Measurements from ENCODE around the gene ZNF385C.

DNA sequence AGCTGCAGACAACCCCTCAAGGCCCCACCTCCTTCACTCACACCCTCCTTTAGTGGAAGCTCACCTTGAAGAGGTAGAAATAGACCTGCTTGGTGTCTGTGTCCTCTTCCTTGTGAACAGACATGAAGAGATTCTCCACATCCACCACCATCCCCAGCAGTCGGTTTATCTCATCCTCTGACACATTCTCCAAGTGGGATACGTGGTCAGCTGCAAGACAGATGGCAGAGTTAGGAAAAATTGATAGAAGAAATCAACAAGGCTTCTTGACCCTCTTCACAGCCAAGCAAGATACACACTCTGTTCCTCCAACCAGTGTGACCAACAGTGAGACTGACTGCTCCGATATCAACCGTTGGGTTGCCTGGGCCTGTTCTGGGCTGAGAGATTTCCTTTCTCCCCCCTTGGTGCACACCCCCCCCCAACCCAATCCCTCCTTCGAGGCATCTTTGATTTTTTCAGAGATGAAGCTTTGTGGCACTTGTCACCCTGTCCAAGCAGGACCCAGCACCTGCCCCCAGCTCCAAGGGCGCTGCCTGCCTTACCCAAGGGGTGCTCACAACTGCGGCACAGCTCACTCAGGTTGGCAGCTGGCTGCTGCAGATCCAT lies 22.0 kb upstream of the ZNF385C start:
- TF ChIP-seq CTCF (IDR thresholded peaks at IDR 0.05) (no peak), EZH2 (IDR thresholded peaks at IDR 0.05; ENCODE audit: borderline replicate concordance, insufficient read depth, low read depth, low read length, poor library complexity, severe bottlenecking) (no peak)

All from B cell (primary cell).